Tibial nerve (tissue), 4 donors: ENCODE results near the gene GRIN1. TPM values are rescaled to one million over a fixed set of nuclear protein-coding genes. Genes with fewer than 3 reads are reported as not detected.

Source experiments
- DNase-seq, 2 donors: peaks; one replicate each; pipeline ENCODE4 v3.0.0-alpha.2; 2019; ENCODE audit warnings: low spot score in 2 of 2
- H3K27ac ChIP-seq, 4 donors: fragments of 200-600 bp; sonication (generic) in 3 of 4; one replicate each; pipeline ENCODE4 v1.5.1; 2017 to 2019; ENCODE audit warnings: mild to moderate bottlenecking in 1 of 4
- H3K27me3 ChIP-seq, 2 donors: fragments of 200-600 bp; sonication (generic) in 1 of 2; one replicate each; pipeline versions ENCODE4 v1.5.1 to v1.6.0; 2017 to 2019
- H3K36me3 ChIP-seq, 3 donors: fragments of 200-600 bp; sonication (generic); one replicate each; pipeline ENCODE4 v1.5.1; 2018 to 2019
- H3K4me1 ChIP-seq, 4 donors: fragments of 200-600 bp; sonication (generic) in 3 of 4; one replicate each; pipeline ENCODE4 v1.5.1; 2017 to 2019
- H3K4me3 ChIP-seq, 4 donors: fragments of 200-600 bp; sonication (generic) in 3 of 4; one replicate each; pipeline ENCODE4 v1.5.1; 2017 to 2019; ENCODE audit warnings: mild to moderate bottlenecking in 1 of 4, moderate library complexity in 1 of 4
- H3K9me3 ChIP-seq, 4 donors: fragments of 200-600 bp; sonication (generic) in 3 of 4; one replicate each; pipeline ENCODE4 v1.5.1; 2017 to 2019
- EP300 ChIP-seq, 2 donors: sonication (generic); formaldehyde crosslinking; IDR thresholded peaks; one replicate each; pipeline ENCODE4 v1.6.1; 2017; ENCODE audit warnings: antibody characterized with exemption in 2 of 2, mild to moderate bottlenecking in 1 of 2
- POLR2A ChIP-seq, 2 donors: fragments of 450-650 bp; IDR thresholded peaks; one replicate each; pipeline ENCODE4 v1.6.1; 2017; ENCODE audit warnings: antibody characterized with exemption in 2 of 2, mild to moderate bottlenecking in 2 of 2, moderate library complexity in 2 of 2
- WGBS, 2 donors: methylation state at CpG; one replicate each; pipeline ENCODE4 v1.1.5; 2018; 5-methylcytosine and 5-hydroxymethylcytosine counted together
- total RNA-seq, 4 donors: library from RNA; depleted of rRNA; stranded (reverse); fragments of >200 nt; gene quantifications; one replicate each; pipeline ENCODE4 v1.1.0, GENCODE V29; 2016
- TF ChIP-seq, protein P1 (sequence below), 5 experiments: fragments of 200-600 bp in 3 of 5; fragments of 450-650 bp in 2 of 5; sonication (generic) in 3 of 5; IDR thresholded peaks; one replicate each; pipeline ENCODE4 v1.5.1; 2016 to 2019; ENCODE audit warnings: antibody characterized with exemption in 5 of 5, mild to moderate bottlenecking in 3 of 5, moderate library complexity in 2 of 5

GRIN1 gene
- total RNA-seq, 4 donors from 2014 or later = 0.21 TPM; not detected in 3

GRCh38 chr9:137162505-137163364 is 23.8 kb downstream of the GRIN1 start:
- no peak overlapping the region for H3K27ac ChIP-seq
- DNase-seq = no peak
- TF ChIP-seq EP300 (IDR thresholded peaks at IDR 0.05) = no peak
- no peak for TF ChIP-seq POLR2A (IDR thresholded peaks at IDR 0.05)
- TF ChIP-seq, protein P1, sequence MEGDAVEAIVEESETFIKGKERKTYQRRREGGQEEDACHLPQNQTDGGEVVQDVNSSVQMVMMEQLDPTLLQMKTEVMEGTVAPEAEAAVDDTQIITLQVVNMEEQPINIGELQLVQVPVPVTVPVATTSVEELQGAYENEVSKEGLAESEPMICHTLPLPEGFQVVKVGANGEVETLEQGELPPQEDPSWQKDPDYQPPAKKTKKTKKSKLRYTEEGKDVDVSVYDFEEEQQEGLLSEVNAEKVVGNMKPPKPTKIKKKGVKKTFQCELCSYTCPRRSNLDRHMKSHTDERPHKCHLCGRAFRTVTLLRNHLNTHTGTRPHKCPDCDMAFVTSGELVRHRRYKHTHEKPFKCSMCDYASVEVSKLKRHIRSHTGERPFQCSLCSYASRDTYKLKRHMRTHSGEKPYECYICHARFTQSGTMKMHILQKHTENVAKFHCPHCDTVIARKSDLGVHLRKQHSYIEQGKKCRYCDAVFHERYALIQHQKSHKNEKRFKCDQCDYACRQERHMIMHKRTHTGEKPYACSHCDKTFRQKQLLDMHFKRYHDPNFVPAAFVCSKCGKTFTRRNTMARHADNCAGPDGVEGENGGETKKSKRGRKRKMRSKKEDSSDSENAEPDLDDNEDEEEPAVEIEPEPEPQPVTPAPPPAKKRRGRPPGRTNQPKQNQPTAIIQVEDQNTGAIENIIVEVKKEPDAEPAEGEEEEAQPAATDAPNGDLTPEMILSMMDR (IDR thresholded peaks at IDR 0.05) = no peak
- WGBS, 2 donors = 2 to 4% methylated on average over 21 to 41 of the region's 74 CpGs
- no peaks in the 10 kb centered on the region for H3K36me3 ChIP-seq
- peaks cover 0 to 39% (median 11%) of the 10 kb centered on the region in 4 donors for H3K4me1 ChIP-seq
- peak overlapping the region in 2 of 4 donors; percentile 5 to 39 for H3K4me3 ChIP-seq
- peaks cover 6 to 100% of the 10 kb centered on the region in 2 donors for H3K27me3 ChIP-seq
- H3K9me3 ChIP-seq = no peaks in the 10 kb centered on the region

- H3K4me3 ChIP-seq = peak overlapping the region in 2 of 4 donors; percentile 5 to 39
- WGBS, 2 donors = 45 to 53% methylated on average over 15 to 16 of the region's 26 CpGs
Measured at GRCh38 chr9:137163365-137163715, 24.4 kb downstream of the GRIN1 start.

GRCh38 chr9:137163805-137164204 is 24.9 kb downstream of the GRIN1 start:
- H3K27me3 ChIP-seq = peaks cover 6 to 99% of the 10 kb centered on the region in 2 donors
- H3K4me3 ChIP-seq = no peak overlapping the region
- no peaks in the 10 kb centered on the region for H3K9me3 ChIP-seq
- TF ChIP-seq POLR2A (IDR thresholded peaks at IDR 0.05) (no peak), EP300 (IDR thresholded peaks at IDR 0.05) (no peak)
- TF ChIP-seq, protein P1 (IDR thresholded peaks at IDR 0.05) = no peak
- WGBS, 2 donors = 77 to 85% methylated on average over 15 to 17 of the region's 22 CpGs
- no peak for DNase-seq
- H3K27ac ChIP-seq = no peak overlapping the region
- H3K36me3 ChIP-seq = no peaks in the 10 kb centered on the region
- peaks cover 0 to 50% (median 20%) of the 10 kb centered on the region in 4 donors for H3K4me1 ChIP-seq

More at GRCh38 chr9:137163365-137163715, 24.4 kb downstream of the GRIN1 start:
- peaks cover 6 to 100% of the 10 kb centered on the region in 2 donors for H3K27me3 ChIP-seq
- no peaks in the 10 kb centered on the region for H3K36me3 ChIP-seq
- DNase-seq = no peak
- no peaks in the 10 kb centered on the region for H3K9me3 ChIP-seq
- H3K4me1 ChIP-seq = peaks cover 0 to 45% (median 17%) of the 10 kb centered on the region in 4 donors
- TF ChIP-seq EP300 (IDR thresholded peaks at IDR 0.05) (no peak), POLR2A (IDR thresholded peaks at IDR 0.05) (no peak)
- TF ChIP-seq, protein P1 (IDR thresholded peaks at IDR 0.05) = no peak
- no peak overlapping the region for H3K27ac ChIP-seq

- Histone ChIP-seq H3K27me3 (peaks cover 7 to 91% of the 10 kb centered on the region in 2 donors), H3K9me3 (no peaks in the 10 kb centered on the region), H3K4me3 (no peak overlapping the region), H3K36me3 (no peaks in the 10 kb centered on the region), H3K27ac (no peak overlapping the region), H3K4me1 (peaks cover 0 to 58% (median 24%) of the 10 kb centered on the region in 4 donors)
- DNase-seq = no peak
- 58 to 69% methylated on average over 21 to 32 of the region's 34 CpGs for WGBS, 2 donors
- TF ChIP-seq EP300 (IDR thresholded peaks at IDR 0.05) = no peak
- TF ChIP-seq POLR2A (IDR thresholded peaks at IDR 0.05) = no peak
- TF ChIP-seq, protein P1 (IDR thresholded peaks at IDR 0.05) = no peak
Measured at GRCh38 chr9:137164370-137165249, 25.7 kb downstream of the GRIN1 start.
